AG20443 (cell line): ENCODE measurements around the gene STON2.

Experiments used
- DNase-seq: peaks from one replicate; pipeline ENCODE4 v3.0.0; 2012; ENCODE audit warnings: low spot score, mixed read lengths

Gene STON2

DNA sequence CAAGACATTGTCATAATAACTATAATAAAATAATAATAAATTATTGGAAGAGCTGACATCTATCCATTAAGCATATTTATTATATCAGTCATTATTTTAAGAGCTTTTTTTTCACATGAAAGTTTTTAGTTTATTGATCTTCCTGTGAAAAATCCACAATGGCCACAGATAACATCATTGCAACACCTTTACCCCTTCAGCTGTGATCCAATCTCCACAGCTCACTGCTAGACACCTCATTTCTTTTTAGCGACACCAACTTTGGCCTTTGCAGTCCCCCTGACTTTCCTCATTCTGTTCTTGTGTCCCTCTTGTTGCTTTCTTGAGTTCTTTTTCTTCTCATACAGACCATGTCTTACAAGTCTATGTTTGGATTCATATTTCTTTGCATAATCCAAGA is 67.4 kb downstream of the STON2 start:
- DNase-seq: no peak

DNA sequence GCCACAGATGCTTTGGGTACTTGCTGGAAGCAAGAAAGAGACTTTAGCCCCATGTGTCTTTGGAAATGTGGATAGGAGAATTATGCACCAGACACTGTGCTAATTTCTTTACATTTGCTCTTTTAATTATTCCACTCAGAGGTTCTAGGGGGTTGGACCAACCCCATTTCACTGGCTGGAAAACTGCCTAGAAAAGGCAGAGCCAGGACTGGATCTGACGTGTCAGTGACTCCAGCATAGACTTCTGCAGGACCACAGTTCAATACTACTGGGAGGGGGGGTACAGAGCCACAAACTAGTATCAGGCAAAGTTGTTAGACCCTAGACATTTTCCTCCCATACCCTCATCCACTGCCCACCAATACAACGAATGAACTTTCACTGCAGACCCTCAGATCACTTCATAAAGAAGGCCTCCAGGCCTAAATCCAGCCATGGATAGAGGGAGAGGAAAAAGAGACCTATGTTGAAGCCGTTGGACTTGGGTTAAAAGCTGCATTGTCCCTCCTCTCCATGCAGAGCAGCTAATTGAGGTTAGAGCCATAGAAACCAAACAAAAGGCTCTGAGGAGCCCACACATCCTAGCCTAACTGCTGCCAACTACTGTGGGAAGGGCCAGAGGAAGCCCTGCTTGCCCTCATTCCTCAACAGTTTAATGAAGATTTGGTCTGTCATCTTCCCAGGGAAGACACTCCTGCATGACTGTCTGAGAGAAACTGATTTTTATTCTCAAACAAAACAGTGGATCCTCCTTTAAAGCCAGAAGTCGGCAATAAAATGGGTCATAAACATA is 68.7 kb downstream of the STON2 start:
- no peak for DNase-seq

DNA sequence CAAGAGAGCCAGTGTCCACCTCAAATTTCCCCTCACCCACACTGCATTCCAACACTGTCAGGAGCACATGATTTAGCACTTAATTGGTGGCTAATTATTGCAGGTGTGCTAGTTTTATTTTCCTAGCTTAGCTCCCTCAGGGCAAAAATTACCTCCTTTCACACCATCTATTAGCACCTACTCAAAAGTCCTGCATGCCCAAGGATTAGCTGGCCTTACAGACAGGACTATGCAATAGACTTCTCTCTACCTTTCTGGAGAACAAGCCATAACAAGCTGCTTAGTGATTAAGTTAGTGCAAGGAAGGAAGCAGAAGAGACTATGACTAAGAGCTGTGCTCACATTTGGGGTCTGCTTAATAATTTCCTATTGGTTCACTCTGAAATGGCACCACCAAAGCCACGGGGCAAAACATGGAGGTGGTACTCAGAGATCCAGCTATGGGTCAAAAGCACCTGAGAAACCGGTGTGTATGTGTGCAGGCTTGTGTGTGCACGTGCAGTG is 69.5 kb downstream of the STON2 start:
- DNase-seq: no peak

DNA sequence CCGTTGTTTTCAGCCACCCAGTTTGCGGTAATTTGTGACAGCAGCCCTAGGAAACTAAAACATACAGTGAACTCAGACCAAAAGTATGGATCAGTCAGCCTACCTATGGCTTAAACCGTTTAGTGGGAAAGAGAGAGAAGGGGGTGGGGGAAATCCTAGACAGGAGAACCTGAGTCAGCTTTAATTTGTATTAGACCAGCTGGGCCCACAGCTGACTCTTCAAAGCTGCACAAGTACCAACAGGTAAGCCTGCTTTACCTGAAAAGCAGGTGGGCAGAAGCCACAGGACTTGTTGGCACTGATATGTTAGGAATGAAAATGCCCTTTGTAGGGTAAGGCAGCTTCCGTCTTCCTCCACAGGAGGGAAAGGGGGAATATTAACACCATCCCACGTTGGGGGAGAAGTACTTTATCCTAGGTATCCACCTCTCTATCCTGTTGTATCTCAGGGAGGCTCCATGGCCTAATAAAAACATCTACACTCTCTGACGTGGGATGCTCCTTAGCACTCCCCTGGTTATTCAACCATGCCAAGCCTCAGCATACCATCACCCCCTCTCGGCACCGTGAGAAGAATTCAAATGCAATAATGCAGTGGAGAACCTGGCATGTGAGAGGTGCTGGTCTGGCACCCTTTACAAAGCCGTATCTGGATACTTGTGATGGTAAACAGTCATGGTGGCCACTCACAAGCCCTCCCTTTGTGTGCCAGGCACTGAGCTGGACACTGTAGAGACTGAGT is 70.3 kb downstream of the STON2 start:
- DNase-seq: no peak

DNA sequence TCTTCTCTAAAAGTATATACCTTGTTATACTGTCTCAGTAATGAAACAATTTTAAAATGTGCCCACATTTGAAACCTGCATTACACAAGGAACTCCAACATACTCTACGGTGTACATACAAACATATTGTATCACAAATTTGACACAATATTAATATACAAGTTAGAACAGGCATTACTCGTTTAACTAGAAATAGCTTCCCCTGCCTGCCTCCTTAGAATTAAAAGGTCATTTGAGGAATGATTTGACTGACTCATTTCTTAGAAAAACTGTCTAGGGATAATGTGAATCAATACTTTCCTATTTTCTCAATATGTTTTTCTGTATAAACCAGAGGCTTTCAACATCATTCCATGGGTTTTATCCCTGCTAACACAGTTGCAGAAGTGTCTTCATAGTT is 73.7 kb downstream of the STON2 start:
- no peak for DNase-seq

DNA sequence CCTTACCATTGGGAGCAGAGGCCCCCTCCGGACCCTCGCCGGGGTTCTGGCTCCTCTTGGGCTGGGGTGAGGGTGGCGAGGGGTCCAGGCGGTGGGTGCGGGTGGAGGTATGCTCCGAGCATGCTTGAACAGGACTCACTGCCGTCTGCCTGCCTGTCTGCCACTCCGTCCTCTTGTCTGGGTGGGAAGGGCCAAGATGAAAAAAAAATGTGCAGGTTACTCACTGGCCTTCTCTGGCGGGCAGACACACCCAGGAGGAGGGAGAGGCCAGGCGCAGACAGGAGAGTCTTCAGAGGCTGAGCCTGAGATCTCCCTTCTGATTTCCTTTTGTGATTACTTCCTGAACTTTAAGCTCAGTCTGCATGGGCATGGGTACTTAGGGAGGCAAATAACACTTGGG is 76.1 kb downstream of the STON2 start:
- DNase-seq: no peak

DNA sequence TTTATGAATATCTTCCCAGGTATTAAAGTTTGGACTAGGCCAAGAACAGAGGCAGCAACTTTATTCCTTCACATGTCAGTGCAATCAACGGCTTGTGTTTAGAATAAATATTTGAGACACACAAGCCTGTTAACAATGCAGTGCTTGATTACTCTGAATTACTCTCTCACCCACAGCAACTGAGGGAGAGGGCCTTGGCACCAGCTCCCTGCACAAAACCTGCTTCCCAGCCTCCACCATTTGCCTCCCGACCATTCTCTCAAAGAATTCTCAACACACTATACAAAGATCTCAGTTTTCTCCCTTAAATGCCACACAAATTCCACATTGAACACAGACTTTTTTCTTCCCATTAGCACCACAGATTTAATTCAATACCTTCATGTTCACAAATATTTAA is 77.0 kb downstream of the STON2 start:
- no peak for DNase-seq

DNA sequence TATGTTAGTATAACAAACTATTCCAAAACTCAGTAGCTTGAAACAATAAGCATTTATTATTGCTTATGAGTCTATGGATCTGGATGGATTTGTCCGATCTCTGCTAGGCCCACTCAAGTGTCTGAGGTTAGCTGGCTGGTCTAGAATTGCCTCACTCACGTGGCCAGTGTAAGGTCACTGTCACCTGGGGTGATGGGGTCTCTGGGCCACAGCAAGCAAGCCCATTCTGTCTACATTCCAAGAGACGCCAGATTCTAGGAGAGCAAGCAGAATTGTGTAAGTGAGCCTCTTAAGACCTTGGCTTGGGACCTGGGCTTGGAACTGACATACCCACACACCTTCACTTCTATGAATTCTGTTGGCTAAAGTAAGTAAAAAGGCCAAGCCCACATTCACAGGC is 80.2 kb downstream of the STON2 start:
- no peak for DNase-seq

DNA sequence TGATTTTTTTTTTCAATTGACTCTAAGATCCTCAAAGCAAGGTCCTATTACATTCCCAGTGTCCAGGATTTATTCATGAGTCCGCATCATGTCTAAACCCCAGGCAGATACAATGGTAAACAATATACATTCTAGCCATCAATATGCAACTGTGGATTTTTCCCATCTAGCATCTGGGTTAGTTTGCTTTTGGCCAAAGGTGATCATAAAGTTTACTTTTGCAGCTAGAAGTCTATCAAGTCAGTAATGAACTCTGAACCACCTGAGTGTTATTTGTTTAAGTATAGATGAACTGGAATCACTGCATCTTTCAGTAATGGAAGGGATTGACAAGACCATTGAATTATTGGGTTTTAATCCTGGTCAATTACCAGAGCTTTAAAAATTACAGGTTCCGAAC is 80.8 kb downstream of the STON2 start:
- DNase-seq: no peak

DNA sequence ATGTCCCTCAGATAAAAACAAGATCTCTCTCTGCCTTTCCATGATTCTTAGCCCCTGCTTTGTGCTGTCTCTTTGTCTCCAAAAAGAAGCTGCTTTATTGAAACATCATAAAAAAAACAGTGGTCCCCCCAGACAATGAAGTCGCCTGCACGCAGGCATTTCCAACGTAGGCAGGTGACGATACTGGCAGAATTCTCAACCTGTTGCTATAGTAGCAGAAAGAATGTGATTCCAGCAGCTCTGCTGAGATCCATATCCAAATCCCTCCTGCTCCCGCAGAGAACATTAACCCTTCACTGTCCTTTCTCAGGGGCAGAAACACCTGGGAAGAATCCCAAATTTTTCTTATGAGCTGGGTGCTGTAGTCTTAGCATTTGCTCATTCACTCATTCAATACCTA is 84.8 kb downstream of the STON2 start:
- no peak for DNase-seq

DNA sequence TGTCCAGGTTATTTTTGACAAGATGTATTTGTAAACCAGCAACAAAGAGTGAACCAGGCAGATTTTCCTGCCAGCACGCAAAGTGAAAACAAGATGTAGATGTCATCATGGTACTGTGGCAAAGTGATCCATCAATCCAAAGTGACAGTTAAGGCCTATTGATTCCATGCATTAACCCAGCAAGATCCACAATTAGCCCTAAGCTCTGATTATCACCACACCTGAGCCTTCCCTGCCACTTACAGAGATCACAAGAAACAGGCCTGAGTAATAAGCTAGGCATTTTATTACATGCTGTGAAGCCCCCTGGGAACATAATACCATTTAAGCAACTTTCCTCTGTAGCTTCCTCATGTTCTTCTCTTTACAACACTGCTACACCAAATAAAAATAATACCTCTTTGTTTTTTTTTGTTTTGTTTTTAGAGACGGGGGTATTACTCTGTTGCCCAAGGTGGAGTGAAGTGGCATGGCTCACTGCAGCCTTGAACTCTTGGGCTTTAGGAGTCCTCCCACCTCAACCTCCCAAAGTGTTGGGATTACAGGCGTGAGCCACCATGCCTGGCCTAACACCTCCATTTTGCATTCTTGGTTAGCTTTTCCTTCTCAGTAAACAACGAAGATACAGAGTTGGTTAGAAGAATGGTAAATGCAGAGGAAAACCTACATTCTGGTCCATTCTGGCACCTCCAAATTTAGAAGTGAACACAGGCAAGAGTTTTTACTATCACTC is 85.5 kb downstream of the STON2 start:
- DNase-seq: no peak

DNA sequence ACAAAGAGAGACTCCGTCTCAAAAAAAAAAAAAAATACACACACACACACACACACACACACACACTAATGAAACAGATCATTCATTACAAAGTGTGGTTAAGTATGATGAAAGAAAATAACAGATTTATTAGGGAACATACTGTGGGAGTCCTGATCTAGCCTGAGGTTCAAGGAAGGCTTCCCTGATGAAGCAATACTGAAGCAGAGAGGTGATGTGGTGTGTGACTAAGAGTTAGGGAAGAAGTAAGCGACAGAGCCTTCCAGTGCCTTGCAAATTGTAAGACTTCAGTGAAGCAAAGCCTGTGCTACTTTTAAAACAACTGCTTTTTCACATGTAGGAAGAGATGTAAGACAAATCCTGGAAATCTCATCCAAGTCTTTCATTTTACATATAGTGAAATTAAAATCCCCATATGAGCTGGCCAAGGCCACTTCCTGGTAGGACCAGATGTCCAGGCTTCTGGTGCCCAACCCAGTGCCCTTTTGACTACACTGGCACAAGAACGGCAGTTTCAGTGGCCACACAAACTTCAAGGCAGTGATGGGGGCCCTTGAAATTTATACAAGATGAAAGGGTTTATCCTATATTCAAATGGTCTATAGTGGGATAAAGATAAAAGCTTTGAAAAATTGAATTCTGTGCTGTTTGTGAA is 86.2 kb downstream of the STON2 start:
- DNase-seq: no peak

DNA sequence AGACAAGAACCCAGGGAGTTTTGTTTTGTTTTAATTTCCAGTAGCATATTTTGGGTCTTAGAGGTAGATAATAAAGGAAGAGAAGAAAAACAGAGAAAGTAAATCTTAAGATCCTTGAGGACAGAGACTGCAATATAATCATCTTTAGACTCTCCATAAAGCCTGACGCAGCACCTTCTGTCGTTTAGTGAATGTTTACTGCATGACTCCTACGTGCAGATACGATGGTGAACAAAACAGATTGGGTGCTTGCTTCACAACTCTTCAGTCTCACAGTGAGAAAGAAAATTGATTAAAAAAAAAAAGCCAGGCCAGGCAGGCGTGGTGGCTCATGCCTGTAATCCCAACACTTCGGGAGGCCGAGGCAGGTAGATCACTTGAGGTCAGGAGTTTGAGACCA is 86.9 kb downstream of the STON2 start:
- DNase-seq: no peak

DNA sequence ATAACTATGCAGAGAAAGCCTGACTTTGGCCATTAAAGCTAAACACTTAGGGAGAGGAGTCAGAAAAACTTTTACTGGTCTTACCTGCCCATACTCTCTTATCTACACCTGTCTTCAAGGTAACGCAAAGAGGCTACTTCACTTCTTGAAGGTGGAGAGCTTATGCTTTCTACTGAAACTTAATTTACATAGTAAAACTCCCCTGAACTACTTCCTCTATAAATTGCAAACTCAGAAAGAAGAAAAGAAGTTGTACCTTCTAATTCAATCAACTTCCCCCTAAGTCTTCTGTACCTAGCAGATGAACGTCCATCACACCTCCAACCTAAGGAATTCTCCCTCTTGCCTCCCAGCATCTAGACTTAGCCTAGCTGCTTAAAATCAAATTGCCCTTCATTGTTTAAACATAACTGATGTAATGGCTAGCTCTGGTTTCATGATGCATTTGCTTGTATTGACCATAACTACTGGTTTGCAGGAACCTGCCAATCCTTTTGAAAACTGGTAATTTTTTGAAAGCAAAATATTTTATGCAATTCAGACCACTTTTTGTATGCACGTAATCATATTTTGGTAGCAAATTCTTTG is 87.7 kb downstream of the STON2 start:
- DNase-seq: no peak

DNA sequence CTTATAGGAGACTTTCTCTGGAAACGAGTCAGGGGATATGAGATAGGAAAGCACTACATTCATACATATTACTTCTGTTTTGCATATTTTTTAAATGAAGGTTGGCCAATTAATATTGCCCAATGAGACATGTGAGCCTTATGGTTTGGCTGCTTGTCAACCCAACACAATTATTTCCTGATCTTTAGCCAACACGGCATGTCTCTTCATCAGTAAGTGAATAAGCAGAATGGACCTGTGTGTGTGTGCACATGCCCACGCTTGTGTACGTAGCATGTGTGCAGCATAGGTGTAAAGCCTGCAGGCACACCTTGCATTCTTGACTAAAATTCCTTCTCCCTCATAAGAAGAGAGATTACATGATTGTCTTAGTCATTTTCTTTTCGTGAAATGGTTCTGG is 88.3 kb downstream of the STON2 start:
- no peak for DNase-seq

DNA sequence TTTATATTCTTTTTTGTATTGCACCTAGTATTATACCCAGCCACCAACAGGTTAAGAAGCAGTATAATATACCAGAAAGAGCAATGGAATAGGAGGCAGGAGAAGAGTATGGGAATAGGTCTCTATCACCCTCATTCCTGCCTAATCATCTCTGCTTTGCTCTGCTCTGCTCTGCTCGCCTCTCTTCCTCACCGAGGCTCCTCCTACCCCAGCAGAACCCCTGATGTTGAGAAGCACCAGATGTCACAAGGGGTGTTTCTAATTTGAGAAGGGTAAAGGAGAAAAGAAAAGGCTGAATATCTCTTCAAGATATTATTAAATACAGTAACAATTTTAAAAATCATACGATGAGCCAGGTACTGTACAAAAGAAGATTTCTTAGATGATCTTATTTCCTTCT is 89.0 kb downstream of the STON2 start:
- DNase-seq: no peak

DNA sequence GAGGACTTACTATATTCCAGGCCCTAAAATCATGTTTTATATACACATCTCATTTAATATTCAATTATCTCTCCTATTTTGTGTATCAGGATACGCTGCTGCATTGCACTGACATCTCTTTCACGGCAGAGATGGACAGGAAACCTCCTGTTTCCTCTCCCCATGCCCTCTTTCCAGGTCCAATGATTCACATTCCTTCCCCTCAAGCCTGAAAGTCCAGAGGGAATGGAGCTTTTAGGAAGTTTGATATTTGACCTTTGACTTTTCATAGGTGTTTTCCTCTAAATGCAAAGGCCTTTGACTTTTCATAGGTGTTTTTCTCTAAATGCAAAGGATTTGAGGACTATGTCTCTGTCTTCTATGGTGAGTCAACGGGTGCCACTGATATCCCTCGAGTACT is 89.5 kb downstream of the STON2 start:
- no peak for DNase-seq

DNA sequence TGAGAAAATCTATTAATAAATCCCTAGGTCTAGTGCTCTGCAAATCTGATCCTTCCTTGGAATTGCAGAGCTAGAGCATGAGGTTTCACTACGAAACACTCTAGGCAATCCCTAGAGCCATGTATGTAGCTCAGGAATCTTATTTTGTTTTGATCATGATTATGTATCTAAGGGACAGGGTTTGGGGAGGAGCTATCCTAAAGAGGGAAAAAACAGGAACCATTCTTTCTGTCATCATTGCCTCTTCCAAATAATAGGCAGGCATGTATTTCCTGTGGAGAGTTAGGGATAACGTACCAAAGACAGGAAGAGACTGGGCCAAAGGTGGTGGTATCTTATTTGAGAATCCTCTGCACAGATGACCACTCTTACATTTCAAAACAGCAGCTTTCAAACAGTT is 90.6 kb downstream of the STON2 start:
- DNase-seq: no peak

DNA sequence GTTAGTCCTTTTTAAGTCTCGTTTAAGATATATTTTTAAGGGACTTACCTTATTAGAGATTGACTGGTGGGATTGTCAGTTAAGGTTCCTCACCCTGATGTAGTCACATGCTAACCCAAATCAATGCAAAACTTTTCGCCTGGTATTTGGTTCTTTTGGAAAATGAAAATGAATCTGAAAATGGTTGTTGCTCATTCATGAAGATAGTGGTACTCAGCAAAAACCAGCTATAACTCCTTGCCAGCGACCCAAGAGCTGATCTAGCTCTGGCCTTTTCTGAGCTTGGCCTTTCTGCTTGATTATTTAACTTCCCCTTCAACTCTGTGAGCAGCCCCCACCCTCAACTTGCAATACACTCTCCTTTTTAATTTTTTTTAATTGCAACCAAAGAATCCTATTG is 94.4 kb downstream of the STON2 start:
- DNase-seq: no peak

DNA sequence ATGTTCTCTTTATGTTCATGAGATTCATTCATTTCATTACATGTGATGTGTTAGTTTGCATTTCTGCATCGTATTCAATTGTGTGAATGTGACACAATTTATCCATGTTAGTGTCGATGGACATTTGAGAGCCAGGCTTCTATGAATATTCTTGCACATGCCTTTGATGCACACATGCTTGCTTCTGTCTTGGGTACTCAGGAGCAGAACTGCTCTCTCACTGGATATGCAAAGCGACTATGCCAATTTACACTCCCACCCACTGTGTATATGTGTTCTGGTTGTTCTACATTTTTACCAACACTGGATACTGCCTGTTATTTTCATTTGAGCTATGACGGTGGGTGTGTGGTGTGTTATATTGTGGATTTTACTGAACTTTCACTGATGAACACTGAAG is 95.1 kb downstream of the STON2 start:
- no peak for DNase-seq

DNA sequence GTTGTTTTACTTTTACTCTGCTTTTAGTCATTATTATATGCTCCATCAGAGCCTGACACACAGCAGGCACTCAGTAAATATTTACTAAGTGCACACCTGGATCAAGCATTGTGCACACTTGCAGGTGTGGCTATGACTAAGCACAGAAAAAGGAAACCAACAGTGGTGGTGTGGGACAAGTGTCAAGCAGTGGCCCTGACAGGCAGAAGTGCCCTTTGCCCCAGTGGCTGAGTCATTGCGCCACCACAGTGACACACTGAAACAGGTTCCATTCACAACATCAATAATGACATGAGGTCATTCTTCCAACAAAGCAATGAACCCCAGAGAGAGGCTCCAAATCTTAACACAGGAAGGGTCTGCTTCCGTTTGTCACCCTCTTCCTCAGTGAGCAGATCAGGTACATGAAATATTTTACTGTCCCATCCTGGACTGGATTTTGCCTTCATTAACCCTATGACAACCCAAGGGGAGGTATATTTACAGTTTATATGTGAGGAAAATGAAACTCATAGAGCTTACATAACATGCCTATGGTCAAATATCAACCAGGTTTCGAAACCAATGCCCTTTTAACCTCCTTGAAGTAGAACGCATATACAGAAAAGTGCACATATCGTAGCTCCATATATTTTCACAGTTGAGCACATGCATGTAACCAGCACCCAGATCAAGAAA is 96.7 kb downstream of the STON2 start:
- DNase-seq: no peak
